Kidney epithelial cell (primary cell): ENCODE data around the gene SLC35D1. TPM values are rescaled to one million over a fixed set of nuclear protein-coding genes. Genes with fewer than 3 reads are reported as not detected.

Experiments used
- DNase-seq: peaks from one replicate; pipeline ENCODE4 v3.0.0-alpha.2; 2010; ENCODE audit warnings: low read depth
- H3K27me3 ChIP-seq: 2 replicates; pipeline ENCODE4 v1.6.0; 2011; ENCODE audit warnings: low read length; ENCODE audit not compliant: control insufficient read depth, insufficient read depth
- H3K36me3 ChIP-seq: 2 replicates; pipeline ENCODE4 v1.5.1; 2011; ENCODE audit warnings: low read length; ENCODE audit not compliant: control insufficient read depth, insufficient read depth
- H3K4me3 ChIP-seq: 2 replicates; pipeline ENCODE4 v1.5.1; 2011; ENCODE audit warnings: low read depth, mild to moderate bottlenecking, control low read depth, low read length
- CTCF ChIP-seq: IDR thresholded peaks from 2 replicates; pipeline ENCODE4 v1.5.1; 2011; ENCODE audit warnings: mild to moderate bottlenecking, moderate library complexity, low read length, control low read depth, inconsistent platforms; ENCODE audit not compliant: insufficient read depth, poor library complexity, severe bottlenecking
- total RNA-seq: library from RNA; depleted of rRNA; stranded (reverse); fragments of >200 nt; gene quantifications from 2 replicates; pipeline ENCODE4 v1.2.3, GENCODE V29; 2015

Gene SLC35D1
- total RNA-seq, 1 donor from 2014 or later = 6.9 TPM

GRCh38 chr1:66999640-67000400, 54.1 kb downstream of the SLC35D1 start:
- no peak for TF ChIP-seq CTCF
- Histone ChIP-seq H3K4me3 (no peak overlapping the region), H3K27me3 (no peaks in the 10 kb centered on the region), H3K36me3 (no peaks in the 10 kb centered on the region)
- no peak for DNase-seq

GRCh38 chr1:66998972-66999371, 55.0 kb downstream of the SLC35D1 start:
- Histone ChIP-seq H3K27me3 (no peaks in the 10 kb centered on the region), H3K36me3 (no peaks in the 10 kb centered on the region), H3K4me3 (no peak overlapping the region)
- TF ChIP-seq CTCF = no peak
- no peak for DNase-seq

DNA sequence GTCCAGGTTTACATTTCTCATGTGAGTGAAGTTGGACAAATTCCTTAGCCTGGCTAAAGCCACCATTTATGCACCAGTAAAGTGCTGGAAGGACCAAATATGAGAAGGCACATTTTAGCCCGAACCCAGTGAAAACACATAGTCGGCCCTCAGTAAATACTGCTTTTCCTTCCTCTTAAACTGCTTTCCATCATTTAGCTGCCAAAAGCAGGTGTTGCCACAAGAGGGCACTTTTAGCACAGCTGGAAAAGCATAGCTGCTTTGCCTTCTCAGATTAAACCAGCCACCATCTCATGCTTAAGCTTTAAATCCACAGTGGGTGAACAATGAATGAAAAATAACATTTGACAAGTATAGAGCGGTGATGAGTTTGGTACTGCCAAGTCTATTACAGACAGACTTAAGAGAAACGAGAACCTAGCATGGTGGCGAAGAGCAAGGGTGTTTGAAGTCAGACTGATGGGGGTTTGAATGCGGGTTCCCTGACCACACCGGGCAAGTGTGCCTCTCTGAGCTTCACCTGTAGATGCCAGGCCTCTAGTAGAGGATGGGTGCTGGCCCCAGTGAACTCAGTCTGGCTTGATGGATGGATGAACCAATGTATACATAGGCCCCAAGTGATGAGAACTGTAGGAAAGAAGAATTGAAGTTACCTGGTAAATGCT, 57.8 kb downstream of the SLC35D1 start:
- Histone ChIP-seq H3K4me3 (no peak overlapping the region), H3K27me3 (no peaks in the 10 kb centered on the region), H3K36me3 (no peaks in the 10 kb centered on the region)
- peak; percentile 37 for DNase-seq
- peak; percentile 87 for TF ChIP-seq CTCF

GRCh38 chr1:66993076-66993475, 60.9 kb downstream of the SLC35D1 start:
- Histone ChIP-seq H3K27me3 (no peaks in the 10 kb centered on the region), H3K36me3 (no peaks in the 10 kb centered on the region), H3K4me3 (no peak overlapping the region)
- no peak for TF ChIP-seq CTCF
- DNase-seq = no peak

- DNase-seq = no peak
- TF ChIP-seq CTCF = no peak
- H3K27me3 ChIP-seq = no peaks in the 10 kb centered on the region
- no peak overlapping the region for H3K4me3 ChIP-seq
- no peaks in the 10 kb centered on the region for H3K36me3 ChIP-seq
Observed at GRCh38 chr1:66985835-66986234, 68.1 kb downstream of the SLC35D1 start.

- DNase-seq = no peak
- TF ChIP-seq CTCF = no peak
Observed at GRCh38 chr1:66984491-66984890, 69.5 kb downstream of the SLC35D1 start.

More at GRCh38 chr1:66984491-66984890, 69.5 kb downstream of the SLC35D1 start:
- no peak overlapping the region for H3K4me3 ChIP-seq
- no peaks in the 10 kb centered on the region for H3K36me3 ChIP-seq
- H3K27me3 ChIP-seq = no peaks in the 10 kb centered on the region
